Uterus (tissue), 2 donors: Measurements from ENCODE around the gene DNAH10.

ENCODE experiments used
- CTCF ChIP-seq, 4 experiments: fragments of 200-600 bp in 2 of 4; fragments of 450-650 bp in 2 of 4; sonication (generic) in 2 of 4; IDR thresholded peaks; one replicate each; pipeline ENCODE4 v1.5.1; 2016 to 2019; ENCODE audit warnings: antibody characterized with exemption in 4 of 4, mild to moderate bottlenecking in 2 of 4, moderate library complexity in 1 of 4
- POLR2A ChIP-seq, 2 donors: fragments of 450-650 bp; IDR thresholded peaks; one replicate each; pipeline ENCODE4 v1.6.1; 2016; ENCODE audit warnings: antibody characterized with exemption in 2 of 2, mild to moderate bottlenecking in 1 of 2, moderate library complexity in 1 of 2

GRCh38 chr12:123727878-123728277 is 34.2 kb upstream of the DNAH10 start:
- TF ChIP-seq CTCF (IDR thresholded peaks at IDR 0.05) (no peak), POLR2A (IDR thresholded peaks at IDR 0.05) (no peak)
